Measurements from ENCODE around the gene AIRE. TPM values are rescaled to one million over a fixed set of nuclear protein-coding genes. Genes with fewer than 3 reads are reported as not detected.

The AIRE gene
- total RNA-seq, 3 donors from 2014 or later, result 0.12 to 0.16 TPM; not detected in 1

GRCh38 chr21:44304877-44305293 is 19.2 kb downstream of the AIRE start:
- peaks cover 43% of the 10 kb centered on the region for H3K4me1 ChIP-seq (ENCODE audit: low read depth)
- DNase-seq, result peak in 2 of 3 donors; percentile 57 to 59
- H3K36me3 ChIP-seq (ENCODE audit: low read depth), result no peaks in the 10 kb centered on the region
- H3K9me3 ChIP-seq, result no peaks in the 10 kb centered on the region
- H3K4me3 ChIP-seq, result no peak overlapping the region
- ATAC-seq, result peak; percentile 20
- TF ChIP-seq CTCF (IDR thresholded peaks at IDR 0.05), result no peak
- intact Hi-C loops (cut with DNase I, micrococcal nuclease), result no loop called here

- intact Hi-C loops (cut with DNase I, micrococcal nuclease), result no loop called here
- Histone ChIP-seq H3K36me3 (ENCODE audit: low read depth) (no peaks in the 10 kb centered on the region), H3K4me3 (no peak overlapping the region), H3K4me1 (ENCODE audit: low read depth) (peaks cover 43% of the 10 kb centered on the region), H3K9me3 (no peaks in the 10 kb centered on the region)
- no peak for ATAC-seq
- no peak for TF ChIP-seq CTCF (IDR thresholded peaks at IDR 0.05)
- DNase-seq, result no peak
Measured at GRCh38 chr21:44305691-44306090, 20.0 kb downstream of the AIRE start.

GRCh38 chr21:44306936-44307704 is 21.4 kb downstream of the AIRE start:
- no peaks in the 10 kb centered on the region for H3K36me3 ChIP-seq (ENCODE audit: low read depth)
- no peak for TF ChIP-seq CTCF (IDR thresholded peaks at IDR 0.05)
- DNase-seq (no peak), ATAC-seq (no peak)
- no peaks in the 10 kb centered on the region for H3K9me3 ChIP-seq
- H3K4me3 ChIP-seq, result no peak overlapping the region
- H3K4me1 ChIP-seq (ENCODE audit: low read depth), result peaks cover 31% of the 10 kb centered on the region
- intact Hi-C loops (cut with DNase I, micrococcal nuclease), result no loop called here

GRCh38 chr21:44310628-44311507 is 25.2 kb downstream of the AIRE start:
- Histone ChIP-seq H3K4me1 (ENCODE audit: low read depth) (no peaks in the 10 kb centered on the region), H3K4me3 (no peak overlapping the region), H3K36me3 (ENCODE audit: low read depth) (peaks cover 5% of the 10 kb centered on the region), H3K9me3 (no peaks in the 10 kb centered on the region)
- no peak for DNase-seq
- no peak for TF ChIP-seq CTCF (IDR thresholded peaks at IDR 0.05)
- ATAC-seq, result no peak
- intact Hi-C loops (cut with DNase I, micrococcal nuclease), result no loop called here

GRCh38 chr21:44312089-44312488 is 26.4 kb downstream of the AIRE start:
- DNase-seq (no peak), ATAC-seq (no peak)
- Histone ChIP-seq H3K9me3 (no peaks in the 10 kb centered on the region), H3K4me3 (no peak overlapping the region), H3K36me3 (ENCODE audit: low read depth) (peaks cover 6% of the 10 kb centered on the region), H3K4me1 (ENCODE audit: low read depth) (no peaks in the 10 kb centered on the region)
- TF ChIP-seq CTCF (IDR thresholded peaks at IDR 0.05), result no peak
- intact Hi-C loops (cut with DNase I, micrococcal nuclease), result no loop called here
